ENCODE data around the gene KASH5. TPM values are rescaled to one million over a fixed set of nuclear protein-coding genes. Genes with fewer than 3 reads are reported as not detected.

The KASH5 gene
- total and polyA plus RNA-seq, 4 experiments from 2014 or later = 0.23 to 0.69 TPM; not detected in 2

GRCh38 chr19:49462492-49462891 lies 74.4 kb downstream of the KASH5 start:
- H3K27me3 ChIP-seq (ENCODE audit: insufficient read depth, low read length) = no peaks in the 10 kb centered on the region
- no peak overlapping the region for H3K27ac ChIP-seq (ENCODE audit: low read depth, low read length)
- POLR2A ChIA-PET (ENCODE audit: partially characterized antibody) = no interaction called here
- Mint-ChIP-seq H3K4me3 (no peak overlapping the region), H3K36me3 (peaks cover 3 to 19% of the 10 kb centered on the region in 2 donors), H3K27me3 (no peaks in the 10 kb centered on the region), H3K9me3 (no peaks in the 10 kb centered on the region), H3K4me1 (peaks cover 3 to 15% (median 9%) of the 10 kb centered on the region in 4 donors), H3K27ac (peak overlapping the region in 6 of 7 donors; percentile 51 to 77 (median 67))
- no peak overlapping the region for H3K4me3 ChIP-seq (ENCODE audit: low read length in 2 of 2)
- H3K4me1 ChIP-seq (ENCODE audit: insufficient read depth, low read length) = peaks cover 30% of the 10 kb centered on the region
- H3K9me3 ChIP-seq (ENCODE audit: control insufficient read depth in 1 of 2, low read length in 2 of 2) = no peaks in the 10 kb centered on the region
- intact Hi-C loops (cut with micrococcal nuclease) = no loop called here
- CTCF ChIA-PET (ENCODE audit: partially characterized antibody) = interaction anchor here (1.3 kb wide), 1 partner anchor 8 kb away, joined by 4 read pairs; no protein-coding TSS in a partner anchor
- peaks cover 29% of the 10 kb centered on the region for H3K36me3 ChIP-seq (ENCODE audit: insufficient read depth, low read length)
- DNase-seq = no peak

- CTCF ChIA-PET (ENCODE audit: partially characterized antibody) = no interaction called here
- no peak for DNase-seq
- H3K4me3 ChIP-seq (ENCODE audit: low read length in 2 of 2) = no peak overlapping the region
- Mint-ChIP-seq H3K4me3 (peak overlapping the region in 1 of 8 donors; percentile 20), H3K4me1 (peaks cover 8 to 18% (median 11%) of the 10 kb centered on the region in 4 donors), H3K27ac (peak overlapping the region in 4 of 7 donors; percentile 52 to 87 (median 67)), H3K36me3 (peaks cover 7 to 23% of the 10 kb centered on the region in 2 donors), H3K27me3 (no peaks in the 10 kb centered on the region), H3K9me3 (peaks cover 0 to 1% (median 0%) of the 10 kb centered on the region in 8 donors)
- H3K27me3 ChIP-seq (ENCODE audit: insufficient read depth, low read length) = no peaks in the 10 kb centered on the region
- intact Hi-C loops (cut with micrococcal nuclease) = no loop called here
- H3K4me1 ChIP-seq (ENCODE audit: insufficient read depth, low read length) = peaks cover 29% of the 10 kb centered on the region
- no peaks in the 10 kb centered on the region for H3K9me3 ChIP-seq (ENCODE audit: control insufficient read depth in 1 of 2, low read length in 2 of 2)
- H3K36me3 ChIP-seq (ENCODE audit: insufficient read depth, low read length) = peaks cover 27% of the 10 kb centered on the region
- H3K27ac ChIP-seq (ENCODE audit: low read depth, low read length) = no peak overlapping the region
- POLR2A ChIA-PET (ENCODE audit: partially characterized antibody) = interaction anchor here (1.0 to 3.7 kb wide), 4 partner anchors 10 to 31 kb away, joined by 3 to 34 read pairs (median 3); partner anchors contain the start of genes ALDH16A1, FLT3LG and PIH1D1
Observed at GRCh38 chr19:49463960-49464740, 76.1 kb downstream of the KASH5 start.

- no peaks in the 10 kb centered on the region for H3K27me3 ChIP-seq (ENCODE audit: insufficient read depth, low read length)
- peaks cover 20% of the 10 kb centered on the region for H3K36me3 ChIP-seq (ENCODE audit: insufficient read depth, low read length)
- peak overlapping the region; percentile 35 to 90 (median 78) for H3K27ac Mint-ChIP-seq
- CTCF ChIA-PET (ENCODE audit: partially characterized antibody) = interaction anchor here (0.9 kb wide), 1 partner anchor 10 kb away, joined by 3 read pairs; no protein-coding TSS in a partner anchor
- peaks cover 14 to 27% (median 20%) of the 10 kb centered on the region in 4 donors for H3K4me1 Mint-ChIP-seq
- peaks cover 0 to 3% (median 0%) of the 10 kb centered on the region in 8 donors for H3K9me3 Mint-ChIP-seq
- H3K36me3 Mint-ChIP-seq = peaks cover 4 to 14% of the 10 kb centered on the region in 2 donors
- no peak overlapping the region for H3K4me3 ChIP-seq (ENCODE audit: low read length in 2 of 2)
- POLR2A ChIA-PET (ENCODE audit: partially characterized antibody) = interaction anchor here (1.0 to 3.7 kb wide), 7 partner anchors 8 to 34 kb away, joined by 3 to 34 read pairs (median 3); partner anchors contain the start of genes ALDH16A1, FLT3LG, PIH1D1 and RPL13A
- no peaks in the 10 kb centered on the region for H3K9me3 ChIP-seq (ENCODE audit: control insufficient read depth in 1 of 2, low read length in 2 of 2)
- intact Hi-C loops (cut with micrococcal nuclease) = no loop called here
- peak overlapping the region; percentile 35 for H3K27ac ChIP-seq (ENCODE audit: low read depth, low read length)
- peak overlapping the region in 1 of 8 donors; percentile 10 for H3K4me3 Mint-ChIP-seq
- H3K4me1 ChIP-seq (ENCODE audit: insufficient read depth, low read length) = peaks cover 37% of the 10 kb centered on the region
- H3K27me3 Mint-ChIP-seq = no peaks in the 10 kb centered on the region
- no peak for DNase-seq
Observed at GRCh38 chr19:49465371-49465770, 77.3 kb downstream of the KASH5 start.

Other genes with a start within 250 kb of the KASH5 start
- gene HRC, start 232.9 kb upstream of the KASH5 start, total RNA-seq = not detected
- gene HRC, start 232.9 kb upstream of the KASH5 start, polyA plus RNA-seq = not detected
- gene TRPM4, start 230.5 kb upstream of the KASH5 start, total RNA-seq = under 1 TPM in 1 of 2 experiments, not detected in 1; 0.41 TPM
- gene TRPM4, start 230.5 kb upstream of the KASH5 start, polyA plus RNA-seq = not detected
- 1 to 10 TPM; 4.3 to 5.1 TPM for gene SLC6A16, start 63.1 kb upstream of the KASH5 start, total RNA-seq
- 1 to 10 TPM; 1.1 to 1.8 TPM for gene SLC6A16, start 63.1 kb upstream of the KASH5 start, polyA plus RNA-seq
- 100 to 1,000 TPM; 330 to 347 TPM for gene CD37, start 52.8 kb upstream of the KASH5 start, total RNA-seq
- gene CD37, start 52.8 kb upstream of the KASH5 start, polyA plus RNA-seq = 100 to 1,000 TPM; 109 to 192 TPM
- gene TEAD2, start 25.8 kb upstream of the KASH5 start, total RNA-seq = not detected
- gene TEAD2, start 25.8 kb upstream of the KASH5 start, polyA plus RNA-seq = not detected
- gene DKKL1, start 24.4 kb upstream of the KASH5 start, total RNA-seq = not detected
- not detected for gene DKKL1, start 24.4 kb upstream of the KASH5 start, polyA plus RNA-seq
- gene PTH2, start 35.2 kb downstream of the KASH5 start, total RNA-seq = not detected
- not detected for gene PTH2, start 35.2 kb downstream of the KASH5 start, polyA plus RNA-seq
- not detected for gene GFY, start 37.1 kb downstream of the KASH5 start, total RNA-seq
- not detected for gene GFY, start 37.1 kb downstream of the KASH5 start, polyA plus RNA-seq
- under 1 TPM; 0.15 to 0.25 TPM for gene SLC17A7, start 53.3 kb downstream of the KASH5 start, total RNA-seq
- gene SLC17A7, start 53.3 kb downstream of the KASH5 start, polyA plus RNA-seq = not detected
- gene PIH1D1, start 63.6 kb downstream of the KASH5 start, total RNA-seq = 100 to 1,000 TPM; 178 to 186 TPM
- 100 to 1,000 TPM in 1 of 2 donors, 10 to 100 TPM in 1; 87.2 to 124 TPM for gene PIH1D1, start 63.6 kb downstream of the KASH5 start, polyA plus RNA-seq
- 10 to 100 TPM; 31.6 to 32.6 TPM for gene ALDH16A1, start 65.0 kb downstream of the KASH5 start, total RNA-seq
- 10 to 100 TPM; 28.4 to 40.1 TPM for gene ALDH16A1, start 65.0 kb downstream of the KASH5 start, polyA plus RNA-seq
- gene FLT3LG, start 86.0 kb downstream of the KASH5 start, total RNA-seq = 100 to 1,000 TPM; 114 to 115 TPM
- 100 to 1,000 TPM; 145 to 252 TPM for gene FLT3LG, start 86.0 kb downstream of the KASH5 start, polyA plus RNA-seq
- gene RPL13A, start 99.4 kb downstream of the KASH5 start, total RNA-seq = 1,000 to 10,000 TPM; 5,517 to 5,661 TPM
- 1,000 to 10,000 TPM; 1,827 to 3,046 TPM for gene RPL13A, start 99.4 kb downstream of the KASH5 start, polyA plus RNA-seq
- gene RPS11, start 108.2 kb downstream of the KASH5 start, total RNA-seq = 1,000 to 10,000 TPM; 3,135 to 3,272 TPM
- 1,000 to 10,000 TPM; 1,691 to 2,012 TPM for gene RPS11, start 108.2 kb downstream of the KASH5 start, polyA plus RNA-seq
- gene FCGRT, start 124.4 kb downstream of the KASH5 start, total RNA-seq = 10 to 100 TPM; 21.9 to 25.8 TPM
- gene FCGRT, start 124.4 kb downstream of the KASH5 start, polyA plus RNA-seq = 10 to 100 TPM; 40.2 to 42.5 TPM
- gene RCN3, start 139.8 kb downstream of the KASH5 start, total RNA-seq = 1 to 10 TPM; 2.4 to 2.5 TPM
- gene RCN3, start 139.8 kb downstream of the KASH5 start, polyA plus RNA-seq = 1 to 10 TPM; 1.2 to 1.5 TPM
- 100 to 1,000 TPM; 177 to 191 TPM for gene NOSIP, start 192.3 kb downstream of the KASH5 start, total RNA-seq
- 100 to 1,000 TPM; 650 to 674 TPM for gene NOSIP, start 192.3 kb downstream of the KASH5 start, polyA plus RNA-seq
- 1 to 10 TPM; 1.0 to 1.7 TPM for gene PRRG2, start 193.1 kb downstream of the KASH5 start, total RNA-seq
- gene PRRG2, start 193.1 kb downstream of the KASH5 start, polyA plus RNA-seq = under 1 TPM in 1 of 2 donors, not detected in 1; 0.34 TPM
- 10 to 100 TPM; 64.6 to 65.1 TPM for gene PRR12, start 202.9 kb downstream of the KASH5 start, total RNA-seq
- gene PRR12, start 202.9 kb downstream of the KASH5 start, polyA plus RNA-seq = 1 to 10 TPM in 1 of 2 donors, not detected in 1; 1.2 TPM

All from CD4-positive, alpha-beta memory T cell (primary cell).